Neural progenitor cell (in vitro differentiated cells): ENCODE data around the gene CNTNAP2.

Experiments used
- EZH2phosphoT487 ChIP-seq: fragments of 200-600 bp; sonication (generic); IDR thresholded peaks from 2 replicates; pipeline ENCODE4 v1.6.1; 2017; ENCODE audit warnings: antibody characterized with exemption
- TF ChIP-seq, protein P1 (sequence below): fragments of 200-600 bp; sonication (generic); IDR thresholded peaks from 2 replicates; pipeline ENCODE4 v1.5.1; 2017; ENCODE audit warnings: antibody characterized with exemption, mild to moderate bottlenecking

DNA sequence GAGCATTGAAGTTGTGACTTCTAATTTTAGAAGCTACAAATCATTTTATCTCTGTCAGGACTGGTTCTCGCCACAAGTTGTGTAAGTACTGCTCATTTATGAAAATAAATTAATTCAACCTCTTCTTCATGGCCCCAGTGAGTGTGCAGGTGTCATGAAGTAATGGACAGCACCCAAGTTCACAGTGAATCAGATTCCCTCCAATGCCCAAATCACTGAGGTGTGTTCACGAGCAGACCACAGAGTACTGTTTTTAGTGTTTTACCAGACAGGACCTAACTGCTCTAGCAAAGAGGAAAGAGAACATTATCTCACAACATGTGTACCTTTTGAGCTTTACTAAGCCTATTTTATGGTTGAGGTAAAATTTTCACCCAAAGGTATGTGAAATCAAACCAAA, 980.0 kb downstream of the CNTNAP2 start:
- TF ChIP-seq, protein P1, sequence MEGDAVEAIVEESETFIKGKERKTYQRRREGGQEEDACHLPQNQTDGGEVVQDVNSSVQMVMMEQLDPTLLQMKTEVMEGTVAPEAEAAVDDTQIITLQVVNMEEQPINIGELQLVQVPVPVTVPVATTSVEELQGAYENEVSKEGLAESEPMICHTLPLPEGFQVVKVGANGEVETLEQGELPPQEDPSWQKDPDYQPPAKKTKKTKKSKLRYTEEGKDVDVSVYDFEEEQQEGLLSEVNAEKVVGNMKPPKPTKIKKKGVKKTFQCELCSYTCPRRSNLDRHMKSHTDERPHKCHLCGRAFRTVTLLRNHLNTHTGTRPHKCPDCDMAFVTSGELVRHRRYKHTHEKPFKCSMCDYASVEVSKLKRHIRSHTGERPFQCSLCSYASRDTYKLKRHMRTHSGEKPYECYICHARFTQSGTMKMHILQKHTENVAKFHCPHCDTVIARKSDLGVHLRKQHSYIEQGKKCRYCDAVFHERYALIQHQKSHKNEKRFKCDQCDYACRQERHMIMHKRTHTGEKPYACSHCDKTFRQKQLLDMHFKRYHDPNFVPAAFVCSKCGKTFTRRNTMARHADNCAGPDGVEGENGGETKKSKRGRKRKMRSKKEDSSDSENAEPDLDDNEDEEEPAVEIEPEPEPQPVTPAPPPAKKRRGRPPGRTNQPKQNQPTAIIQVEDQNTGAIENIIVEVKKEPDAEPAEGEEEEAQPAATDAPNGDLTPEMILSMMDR = no peak
- TF ChIP-seq EZH2phosphoT487 = no peak
